Right lobe of liver (tissue), 6 donors: ENCODE data around the gene EFEMP1. TPM values are rescaled to one million over a fixed set of nuclear protein-coding genes. Genes with fewer than 3 reads are reported as not detected.

Source experiments
- ATAC-seq, 4 donors: fragments of 200-7000 bp; cut with Tn5 transposase; one replicate each; pipeline ENCODE4 v1.9.1; 2020; ENCODE audit warnings: mild to moderate bottlenecking in 4 of 4, moderate library complexity in 4 of 4
- DNase-seq, 3 donors: peaks; one replicate each; pipeline ENCODE4 v3.0.0-alpha.2; 2020
- H3K27ac ChIP-seq, 3 donors: fragments of 200-600 bp; one replicate each; pipeline ENCODE4 v1.8.0; 2022
- H3K27me3 ChIP-seq, 2 donors: fragments of 200-600 bp; one replicate each; pipeline ENCODE4 v1.8.0; 2022
- H3K36me3 ChIP-seq, 4 donors: fragments of 200-600 bp; sonication (generic) in 1 of 4; one replicate each; pipeline versions ENCODE4 v1.5.1 to v1.8.0; 2017 to 2022; ENCODE audit warnings: control low read depth in 1 of 4
- H3K4me1 ChIP-seq, 4 donors: fragments of 200-600 bp; sonication (generic) in 1 of 4; one replicate each; pipeline versions ENCODE4 v1.5.1 to v1.8.0; 2017 to 2022; ENCODE audit warnings: control low read depth in 1 of 4
- H3K4me3 ChIP-seq, 3 donors: fragments of 200-600 bp; one replicate each; pipeline ENCODE4 v1.8.0; 2022
- H3K9me3 ChIP-seq, 4 donors: fragments of 200-600 bp; sonication (generic) in 1 of 4; one replicate each; pipeline versions ENCODE4 v1.5.1 to v1.8.0; 2017 to 2022; ENCODE audit warnings: control low read depth in 1 of 4
- POLR2A ChIP-seq: fragments of 450-650 bp; IDR thresholded peaks from one replicate; pipeline ENCODE4 v1.6.1; 2017; ENCODE audit warnings: antibody characterized with exemption, mild to moderate bottlenecking
- WGBS: methylation state at CpG from one replicate; pipeline ENCODE4 v1.1.6; 2018; ENCODE audit warnings: low coverage, low lambda C conversion rate; ENCODE audit not compliant: insufficient coverage; ENCODE audit errors: missing lambda C conversion rate; 5-methylcytosine and 5-hydroxymethylcytosine counted together
- intact Hi-C, 2 donors: fragments of 100-400 bp; cut with DNase I; formaldehyde crosslinking; loops; one replicate each; pipeline versions ENCODE4 v1.11.2 to v1.14.1; 2022
- total RNA-seq, 6 experiments: library from RNA; depleted of rRNA in 2 of 6; stranded (reverse); fragments of >200 nt in 2 of 6; fragmentation: NEBNext Ultra II Directional in 3 of 6; extraction: Animal tissue kit (Norgen Biotek cat#: 25700) in 3 of 6; gene quantifications; one replicate each; pipeline versions ENCODE4 v1.1.0 to v1.2.4, GENCODE V29; 2016 to 2023
- TF ChIP-seq, protein P1 (sequence below), 4 donors: fragments of 200-600 bp in 3 of 4; fragments of 450-650 bp in 1 of 4; IDR thresholded peaks; one replicate each; pipeline versions ENCODE4 v1.5.1 to v1.8.0; 2016 to 2022; ENCODE audit warnings: antibody characterized with exemption in 4 of 4, mild to moderate bottlenecking in 2 of 4
- donor health status: DM: no; HTN: yes; CAD: no.
- donor health status: DM: no; HTN: no; CAD: no.
- donor health status: DM: no; HTN: no; CAD: no.
- donor health status: DM: no; HTN: yes; CAD: no.
- donor health status: DM: no; HTN: yes; CAD: no.

Gene EFEMP1
- total RNA-seq, 6 experiments from 2014 or later = 2.4 to 36.8 (median 9.0) TPM

DNA sequence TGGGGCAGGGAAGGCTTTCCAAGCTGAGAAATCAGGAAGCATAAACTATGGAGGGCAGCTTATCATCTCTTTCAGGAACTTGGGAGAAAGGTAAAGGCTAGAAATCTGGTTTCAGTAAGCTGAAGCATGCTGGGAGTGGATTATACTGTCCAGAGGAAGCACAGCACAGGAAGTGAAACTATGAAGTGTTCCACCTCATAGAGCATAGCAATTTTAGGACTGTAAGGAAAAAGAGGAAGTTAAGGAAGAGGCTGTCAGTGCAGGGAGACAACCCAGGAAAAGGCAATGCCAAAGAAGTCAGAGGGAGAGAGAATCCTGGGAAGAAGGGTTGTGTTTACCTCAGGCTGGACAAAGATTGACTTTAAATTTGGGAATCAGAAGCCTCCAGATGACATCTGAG, 51.9 kb downstream of the EFEMP1 start:
- Histone ChIP-seq H3K4me1 (peaks cover 0 to 20% (median 0%) of the 10 kb centered on the region in 4 donors), H3K27me3 (no peaks in the 10 kb centered on the region), H3K9me3 (no peaks in the 10 kb centered on the region), H3K36me3 (no peaks in the 10 kb centered on the region), H3K4me3 (no peak overlapping the region), H3K27ac (no peak overlapping the region)
- intact Hi-C loops = no loop called here
- DNase-seq (no peak), ATAC-seq (peak; percentile 18 to 58 (median 36))
- TF ChIP-seq, protein P1, sequence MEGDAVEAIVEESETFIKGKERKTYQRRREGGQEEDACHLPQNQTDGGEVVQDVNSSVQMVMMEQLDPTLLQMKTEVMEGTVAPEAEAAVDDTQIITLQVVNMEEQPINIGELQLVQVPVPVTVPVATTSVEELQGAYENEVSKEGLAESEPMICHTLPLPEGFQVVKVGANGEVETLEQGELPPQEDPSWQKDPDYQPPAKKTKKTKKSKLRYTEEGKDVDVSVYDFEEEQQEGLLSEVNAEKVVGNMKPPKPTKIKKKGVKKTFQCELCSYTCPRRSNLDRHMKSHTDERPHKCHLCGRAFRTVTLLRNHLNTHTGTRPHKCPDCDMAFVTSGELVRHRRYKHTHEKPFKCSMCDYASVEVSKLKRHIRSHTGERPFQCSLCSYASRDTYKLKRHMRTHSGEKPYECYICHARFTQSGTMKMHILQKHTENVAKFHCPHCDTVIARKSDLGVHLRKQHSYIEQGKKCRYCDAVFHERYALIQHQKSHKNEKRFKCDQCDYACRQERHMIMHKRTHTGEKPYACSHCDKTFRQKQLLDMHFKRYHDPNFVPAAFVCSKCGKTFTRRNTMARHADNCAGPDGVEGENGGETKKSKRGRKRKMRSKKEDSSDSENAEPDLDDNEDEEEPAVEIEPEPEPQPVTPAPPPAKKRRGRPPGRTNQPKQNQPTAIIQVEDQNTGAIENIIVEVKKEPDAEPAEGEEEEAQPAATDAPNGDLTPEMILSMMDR (IDR thresholded peaks at IDR 0.05) = no peak
- no peak for TF ChIP-seq POLR2A

DNA sequence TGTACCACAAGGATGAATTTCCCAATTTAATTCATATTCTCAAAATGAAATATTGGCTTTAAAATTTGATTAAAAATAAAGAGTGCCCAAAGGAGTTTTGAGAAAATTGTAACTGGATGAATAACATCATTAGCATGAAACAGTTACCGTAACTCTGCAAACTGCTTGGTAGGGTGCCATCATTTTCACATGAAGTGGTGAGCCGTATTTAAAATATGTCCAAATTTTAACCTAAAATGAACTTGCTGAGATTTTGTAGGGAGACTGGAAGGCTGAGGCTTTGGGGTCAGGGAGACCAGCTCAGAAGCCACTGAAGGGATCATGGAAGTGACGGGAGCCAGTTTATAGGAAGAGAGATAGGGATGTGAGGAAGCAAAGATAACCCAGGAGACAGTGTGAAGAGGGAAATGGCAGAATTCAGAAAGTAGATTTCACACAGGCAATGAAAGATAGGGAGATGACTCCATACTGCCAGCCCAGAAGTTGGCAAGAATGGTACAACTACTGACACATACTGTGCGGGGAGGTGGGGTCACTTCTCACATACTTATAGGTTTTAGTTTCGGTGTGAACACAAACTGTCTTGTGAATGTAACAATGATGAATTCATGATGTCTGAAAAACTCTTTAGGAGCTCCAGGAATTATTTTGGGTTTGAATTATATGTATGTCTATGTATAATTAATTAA, 53.8 kb downstream of the EFEMP1 start:
- no peak for TF ChIP-seq POLR2A
- TF ChIP-seq, protein P1 (IDR thresholded peaks at IDR 0.05) = no peak
- ATAC-seq (no peak), DNase-seq (no peak)
- H3K9me3 ChIP-seq = no peaks in the 10 kb centered on the region
- 87% methylated on average over 4 of the region's 5 CpGs for WGBS
- no peak overlapping the region for H3K4me3 ChIP-seq
- H3K4me1 ChIP-seq = peaks cover 0 to 8% (median 0%) of the 10 kb centered on the region in 4 donors
- H3K27ac ChIP-seq = no peak overlapping the region
- no peaks in the 10 kb centered on the region for H3K27me3 ChIP-seq
- intact Hi-C loops = no loop called here
- H3K36me3 ChIP-seq = no peaks in the 10 kb centered on the region

DNA sequence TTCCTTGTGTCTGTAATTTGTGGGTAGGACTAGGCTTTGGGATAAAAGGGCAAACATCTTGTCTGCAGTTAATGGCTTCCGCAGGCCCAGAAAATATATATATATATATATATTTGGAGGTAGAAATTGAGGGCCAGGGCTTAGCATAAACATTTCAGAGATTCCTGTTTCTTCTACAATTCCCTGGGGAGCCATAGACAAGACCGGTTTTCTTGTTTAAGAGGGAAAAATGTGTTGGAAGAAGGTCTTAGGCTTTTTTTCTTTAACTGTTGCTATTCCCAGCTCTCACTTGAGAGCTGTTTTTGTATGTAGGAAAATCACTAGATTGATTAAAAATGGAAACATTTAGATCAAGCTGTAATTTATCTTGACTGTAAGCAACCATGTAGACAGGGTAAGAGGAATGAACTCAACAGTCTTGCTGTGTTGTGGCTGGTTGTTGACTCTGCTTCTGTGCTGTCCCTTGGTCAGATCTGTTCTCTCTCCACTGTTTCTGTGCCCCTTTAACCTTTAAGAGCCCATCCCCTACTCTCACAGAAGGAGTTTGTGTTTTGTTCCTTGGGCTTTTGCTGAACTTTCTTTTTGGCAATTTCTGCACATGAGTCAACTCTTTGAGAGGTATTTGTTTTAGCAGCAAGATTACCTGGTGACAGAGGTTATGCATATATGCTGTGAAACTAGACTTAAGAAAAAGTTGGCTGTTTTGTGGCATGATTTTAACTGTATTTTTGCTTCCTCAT, 58.3 kb downstream of the EFEMP1 start:
- DNase-seq (no peak), ATAC-seq (no peak)
- peaks cover 0 to 12% (median 0%) of the 10 kb centered on the region in 4 donors for H3K4me1 ChIP-seq
- no peak overlapping the region for H3K27ac ChIP-seq
- TF ChIP-seq, protein P1 (IDR thresholded peaks at IDR 0.05) = no peak
- TF ChIP-seq POLR2A = no peak
- no peaks in the 10 kb centered on the region for H3K36me3 ChIP-seq
- H3K27me3 ChIP-seq = no peaks in the 10 kb centered on the region
- intact Hi-C loops = no loop called here
- H3K9me3 ChIP-seq = no peaks in the 10 kb centered on the region
- no peak overlapping the region for H3K4me3 ChIP-seq
- 82% methylated on average over 2 of the region's 2 CpGs for WGBS

DNA sequence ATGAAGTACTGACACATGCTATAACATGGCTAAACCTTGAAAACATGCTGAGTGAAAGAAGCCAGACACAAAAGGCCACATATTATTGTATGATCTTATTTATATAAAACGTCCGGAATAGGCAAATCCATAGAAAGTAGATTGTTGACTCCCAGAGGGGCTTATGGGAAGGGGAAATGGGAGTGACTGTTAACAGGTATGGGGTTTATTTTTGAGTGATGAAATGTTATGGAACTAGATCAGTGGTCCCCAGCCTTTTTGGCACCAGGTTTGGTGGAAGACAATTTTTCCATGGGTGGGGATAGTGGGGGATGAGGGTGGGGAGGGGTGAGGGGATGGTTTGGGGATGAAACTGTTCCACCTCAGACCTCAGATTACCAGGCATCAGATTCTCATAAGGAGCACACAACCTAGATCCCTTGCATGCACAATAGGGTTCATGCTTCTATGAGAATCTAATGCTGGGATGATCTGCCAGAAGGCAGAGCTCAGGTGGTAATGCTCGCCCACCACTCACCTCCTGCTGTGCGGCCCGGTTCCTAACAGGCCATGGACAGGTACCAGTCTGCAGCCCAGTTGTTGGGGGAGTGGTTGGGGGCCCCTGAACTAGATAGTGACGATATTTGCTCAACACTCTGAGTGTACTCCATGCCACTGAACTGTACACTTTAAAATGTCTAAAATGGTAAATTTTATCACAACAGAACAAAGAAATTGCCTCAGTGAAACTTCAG, 59.1 kb downstream of the EFEMP1 start:
- ATAC-seq = no peak
- WGBS = 51% methylated on average over 2 of the region's 6 CpGs
- H3K27me3 ChIP-seq = no peaks in the 10 kb centered on the region
- intact Hi-C loops = no loop called here
- H3K4me1 ChIP-seq = peaks cover 0 to 12% (median 0%) of the 10 kb centered on the region in 4 donors
- no peaks in the 10 kb centered on the region for H3K9me3 ChIP-seq
- TF ChIP-seq, protein P1 (IDR thresholded peaks at IDR 0.05) = no peak
- TF ChIP-seq POLR2A = no peak
- DNase-seq = no peak
- H3K4me3 ChIP-seq = no peak overlapping the region
- no peaks in the 10 kb centered on the region for H3K36me3 ChIP-seq
- no peak overlapping the region for H3K27ac ChIP-seq
